GM12878 (cell line): ENCODE measurements around the gene ZNF532. TPM values are rescaled to one million over a fixed set of nuclear protein-coding genes. Genes with fewer than 3 reads are reported as not detected.

Source experiments
- ATAC-seq: fragments of 200-7000 bp; cut with Tn5 transposase; 3 replicates; pipeline ENCODE4 v1.9.1; 2020; ENCODE audit warnings: mild to moderate bottlenecking, moderate library complexity
- BruUV-seq: library from RNA; stranded (reverse); fragments of 400-500 nt; replicated peaks from 2 replicates; lab custom pipeline; 2021; lab: Mats Ljungman, UMichigan
- CTCF ChIA-PET: fragments of 300-600 bp; sonication (Branson Sonifier 250); formaldehyde crosslinking; extraction: SDS; loops from one replicate; lab custom pipeline; 2021; ENCODE audit warnings: inconsistent platforms; lab: Yijun Ruan, JAX
- POLR2A ChIA-PET: fragments of 350-600 bp; formaldehyde crosslinking; extraction: SDS; loops from one replicate; lab custom pipeline; 2021; ENCODE audit warnings: inconsistent platforms; lab: Charles Lee
- RAD21 ChIA-PET: fragments of 300-600 bp; sonication (Branson Sonifier 250); formaldehyde crosslinking; loops from one replicate; lab custom pipeline; 2023; ENCODE audit warnings: antibody characterized with exemption; ENCODE audit not compliant: unreplicated experiment; lab: Charles Lee
- SMC1A ChIA-PET: fragments of 300-600 bp; sonication (Branson Sonifier 250); formaldehyde crosslinking; loops from one replicate; lab custom pipeline; 2023; ENCODE audit not compliant: unreplicated experiment, uncharacterized antibody; lab: Charles Lee
- DNase-seq: peaks from one replicate; pipeline ENCODE4 v3.0.0-alpha.2; 2011; ENCODE audit warnings: low read depth, low spot score
- FAIRE-seq: peaks from 3 replicates; lab custom pipeline; 2011; peaks lifted over from hg19 to GRCh38; lab: Jason Lieb, UNC
- H2AFZ ChIP-seq: 2 replicates; pipeline ENCODE4 v1.6.0; 2011; ENCODE audit warnings: low read depth, low read length, control low read depth; ENCODE audit not compliant: control insufficient read depth
- H3K27ac ChIP-seq: 2 replicates; pipeline ENCODE4 v1.5.1; 2011; ENCODE audit warnings: control low read depth; ENCODE audit not compliant: control insufficient read depth, insufficient read depth
- H3K27me3 ChIP-seq, 2 experiments: replicated peaks in 1 of 2; 2 replicates each; pipeline versions ENCODE4 v1.6.0 to v1.6.1; 2011; ENCODE audit warnings: low read length in 1 of 2; ENCODE audit not compliant: control insufficient read depth in 2 of 2, insufficient read depth in 2 of 2
- H3K36me3 ChIP-seq, 2 experiments: 2 replicates each; pipeline ENCODE4 v1.5.1; 2011; ENCODE audit warnings: low read length in 1 of 2; ENCODE audit not compliant: control insufficient read depth in 2 of 2, insufficient read depth in 2 of 2
- H3K4me1 ChIP-seq: 2 replicates; pipeline ENCODE4 v1.6.1; 2011; ENCODE audit warnings: mild to moderate bottlenecking, low read length, moderate library complexity, mixed read lengths; ENCODE audit not compliant: control insufficient read depth, insufficient read depth
- H3K4me2 ChIP-seq: 2 replicates; pipeline ENCODE4 v1.6.0; 2011; ENCODE audit warnings: control low read depth; ENCODE audit not compliant: control insufficient read depth, insufficient read depth
- H3K4me3 ChIP-seq: fragments of 200-600 bp; sonication (generic); 2 replicates; pipeline ENCODE4 v1.5.1; 2016
- H3K79me2 ChIP-seq: 2 replicates; pipeline ENCODE4 v1.6.0; 2011; ENCODE audit warnings: low read length; ENCODE audit not compliant: control insufficient read depth, insufficient read depth
- H3K9ac ChIP-seq: 2 replicates; pipeline ENCODE4 v1.8.0; 2011; ENCODE audit warnings: low read length, control low read depth, mixed read lengths; ENCODE audit not compliant: control insufficient read depth, insufficient read depth
- H3K9me3 ChIP-seq: replicated peaks from 3 replicates; pipeline ENCODE4 v1.5.1; 2011; ENCODE audit warnings: mild to moderate bottlenecking, low read length; ENCODE audit not compliant: control insufficient read depth, insufficient read depth
- H4K20me1 ChIP-seq: 2 replicates; pipeline ENCODE4 v1.6.0; 2011; ENCODE audit not compliant: control insufficient read depth, insufficient read depth
- BCL11A ChIP-seq: IDR thresholded peaks from 2 replicates; pipeline ENCODE4 v1.6.1; 2011; ENCODE audit warnings: low read depth, low read length
- BCLAF1 ChIP-seq: fragments of 450-650 bp; IDR thresholded peaks from 2 replicates; pipeline ENCODE4 v1.6.1; 2017; ENCODE audit warnings: antibody characterized with exemption, mild to moderate bottlenecking, moderate library complexity
- FOXM1 ChIP-seq: IDR thresholded peaks from 2 replicates; pipeline ENCODE4 v1.6.1; 2012; ENCODE audit warnings: low read depth, mild to moderate bottlenecking, inconsistent platforms, low read length, moderate library complexity
- GABPA ChIP-seq: IDR thresholded peaks from 2 replicates; pipeline ENCODE4 v1.6.1; 2014; ENCODE audit warnings: antibody characterized with exemption, low read depth, mild to moderate bottlenecking, inconsistent platforms
- KAT2A ChIP-seq: conservative IDR thresholded peaks from 2 replicates; pipeline ENCODE4 v1.6.1; 2011; ENCODE audit warnings: low read depth, low read length; ENCODE audit not compliant: control insufficient read depth
- LARP7 ChIP-seq: fragments of 450-650 bp; IDR thresholded peaks from 2 replicates; pipeline ENCODE4 v1.6.1; 2017; ENCODE audit warnings: mild to moderate bottlenecking
- PML ChIP-seq: IDR thresholded peaks from 2 replicates; pipeline ENCODE4 v1.6.1; 2012; ENCODE audit warnings: low read length, inconsistent platforms
- RFX5 ChIP-seq: IDR thresholded peaks from 2 replicates; pipeline ENCODE4 v1.6.1; 2011; ENCODE audit warnings: low read depth, low read length, improper control_type of control experiment
- SIN3A ChIP-seq: IDR thresholded peaks from 2 replicates; pipeline ENCODE4 v1.6.1; 2012; ENCODE audit warnings: low read depth, low read length, improper control_type of control experiment
- SMARCA5 ChIP-seq: fragments of 450-650 bp; IDR thresholded peaks from 2 replicates; pipeline ENCODE4 v1.6.1; 2017; ENCODE audit warnings: mild to moderate bottlenecking
- WRNIP1 ChIP-seq: IDR thresholded peaks from 2 replicates; pipeline ENCODE4 v1.6.1; 2011; ENCODE audit warnings: low read depth, low read length, improper control_type of control experiment, borderline replicate concordance
- ZBTB33 ChIP-seq: fragments of 450-650 bp; IDR thresholded peaks from 2 replicates; pipeline ENCODE4 v1.6.1; 2017; ENCODE audit warnings: mild to moderate bottlenecking
- WGBS: methylation state at CpG from one replicate; pipeline ENCODE4 v1.1.6; 2016; ENCODE audit warnings: low lambda C conversion rate; ENCODE audit not compliant: insufficient replicate concordance, insufficient coverage; ENCODE audit errors: missing lambda C conversion rate; 5-methylcytosine and 5-hydroxymethylcytosine counted together
- in situ Hi-C: fragments of 300-500 bp; cut with MboI; formaldehyde crosslinking; loops from 9 replicates; pipeline ENCODE4 v1.14.3; 2018; ENCODE audit warnings: mixed read lengths
- intact Hi-C: fragments of 100-400 bp; cut with micrococcal nuclease; formaldehyde crosslinking; loops from one replicate; pipeline ENCODE4 v1.14.2; 2022; ENCODE audit not compliant: unreplicated experiment
- polyA plus RNA-seq, 11 experiments: library from polyadenylated mRNA; depleted of rRNA in 4 of 11; unstranded in 6 of 11; stranded (reverse) in 5 of 11; fragments of >200 nt; fragmentation: Nextera tagmentation in 4 of 11; fragmentation: Illumina TruSeq in 1 of 11; extraction: Ambion mirVana in 4 of 11; extraction: Trizol in 1 of 11; gene quantifications; 1 replicate in 1 of 11; 2 replicates in 10 of 11; pipeline versions ENCODE4 v1.2.1 to v1.2.3, GENCODE V29; 2011 to 2016; ENCODE audit warnings: inconsistent platforms in 2 of 11, missing spikeins in 2 of 11, low read depth in 1 of 11
- total RNA-seq, 4 experiments: library from RNA; depleted of rRNA in 3 of 4; stranded (reverse); fragments of >200 nt in 3 of 4; fragmentation: Illumina TruSeq in 1 of 4; extraction: Trizol in 1 of 4; gene quantifications; 2 replicates each; pipeline versions ENCODE4 v1.2.1 to v1.2.3, GENCODE V29; 2013 to 2021
- TF ChIP-seq, protein P1 (sequence below): fragments of 450-650 bp; IDR thresholded peaks from 2 replicates; pipeline ENCODE4 v1.6.1; 2017; ENCODE audit warnings: mild to moderate bottlenecking, low read depth, inconsistent platforms; ENCODE audit not compliant: poor library complexity, severe bottlenecking
- TF ChIP-seq, protein P2 (sequence below): IDR thresholded peaks from 2 replicates; pipeline ENCODE4 v1.6.1; 2012; ENCODE audit warnings: mild to moderate bottlenecking, low read depth, low read length

ZNF532 gene
- total and polyA plus RNA-seq, 10 of the 15 experiments (the other 5 are each of a cell fraction or from before 2014, with no cell fraction given), result 0.44 to 3.4 (median 1.4) TPM

- FAIRE-seq (no peak), DNase-seq (no peak), ATAC-seq (no peak)
- ChIA-PET CTCF (no interaction called here), POLR2A (no interaction called here), SMC1A (no interaction called here), RAD21 (no interaction called here)
- Histone ChIP-seq H3K4me1 (no peaks in the 10 kb centered on the region), H3K36me3 (no peaks in the 10 kb centered on the region), H3K27me3 (peaks cover 0 to 2% of the 10 kb centered on the region in 2 experiments; a peak in 1 of 4 replicates), H4K20me1 (no peaks in the 10 kb centered on the region), H3K27ac (no peak overlapping the region), H2AFZ (no peak overlapping the region), H3K9me3 (no peaks in the 10 kb centered on the region), H3K9ac (no peak overlapping the region), H3K4me2 (no peak overlapping the region), H3K4me3 (no peak overlapping the region), H3K79me2 (no peaks in the 10 kb centered on the region)
- TF ChIP-seq, protein P1, sequence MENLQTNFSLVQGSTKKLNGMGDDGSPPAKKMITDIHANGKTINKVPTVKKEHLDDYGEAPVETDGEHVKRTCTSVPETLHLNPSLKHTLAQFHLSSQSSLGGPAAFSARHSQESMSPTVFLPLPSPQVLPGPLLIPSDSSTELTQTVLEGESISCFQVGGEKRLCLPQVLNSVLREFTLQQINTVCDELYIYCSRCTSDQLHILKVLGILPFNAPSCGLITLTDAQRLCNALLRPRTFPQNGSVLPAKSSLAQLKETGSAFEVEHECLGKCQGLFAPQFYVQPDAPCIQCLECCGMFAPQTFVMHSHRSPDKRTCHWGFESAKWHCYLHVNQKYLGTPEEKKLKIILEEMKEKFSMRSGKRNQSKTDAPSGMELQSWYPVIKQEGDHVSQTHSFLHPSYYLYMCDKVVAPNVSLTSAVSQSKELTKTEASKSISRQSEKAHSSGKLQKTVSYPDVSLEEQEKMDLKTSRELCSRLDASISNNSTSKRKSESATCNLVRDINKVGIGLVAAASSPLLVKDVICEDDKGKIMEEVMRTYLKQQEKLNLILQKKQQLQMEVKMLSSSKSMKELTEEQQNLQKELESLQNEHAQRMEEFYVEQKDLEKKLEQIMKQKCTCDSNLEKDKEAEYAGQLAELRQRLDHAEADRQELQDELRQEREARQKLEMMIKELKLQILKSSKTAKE, result no peak
- TF ChIP-seq PML, result no peak
- TF ChIP-seq BCL11A, result no peak
- TF ChIP-seq KAT2A, result no peak
- no peak for TF ChIP-seq RFX5
- no peak for TF ChIP-seq LARP7
- TF ChIP-seq GABPA, result no peak
- TF ChIP-seq, protein P2, sequence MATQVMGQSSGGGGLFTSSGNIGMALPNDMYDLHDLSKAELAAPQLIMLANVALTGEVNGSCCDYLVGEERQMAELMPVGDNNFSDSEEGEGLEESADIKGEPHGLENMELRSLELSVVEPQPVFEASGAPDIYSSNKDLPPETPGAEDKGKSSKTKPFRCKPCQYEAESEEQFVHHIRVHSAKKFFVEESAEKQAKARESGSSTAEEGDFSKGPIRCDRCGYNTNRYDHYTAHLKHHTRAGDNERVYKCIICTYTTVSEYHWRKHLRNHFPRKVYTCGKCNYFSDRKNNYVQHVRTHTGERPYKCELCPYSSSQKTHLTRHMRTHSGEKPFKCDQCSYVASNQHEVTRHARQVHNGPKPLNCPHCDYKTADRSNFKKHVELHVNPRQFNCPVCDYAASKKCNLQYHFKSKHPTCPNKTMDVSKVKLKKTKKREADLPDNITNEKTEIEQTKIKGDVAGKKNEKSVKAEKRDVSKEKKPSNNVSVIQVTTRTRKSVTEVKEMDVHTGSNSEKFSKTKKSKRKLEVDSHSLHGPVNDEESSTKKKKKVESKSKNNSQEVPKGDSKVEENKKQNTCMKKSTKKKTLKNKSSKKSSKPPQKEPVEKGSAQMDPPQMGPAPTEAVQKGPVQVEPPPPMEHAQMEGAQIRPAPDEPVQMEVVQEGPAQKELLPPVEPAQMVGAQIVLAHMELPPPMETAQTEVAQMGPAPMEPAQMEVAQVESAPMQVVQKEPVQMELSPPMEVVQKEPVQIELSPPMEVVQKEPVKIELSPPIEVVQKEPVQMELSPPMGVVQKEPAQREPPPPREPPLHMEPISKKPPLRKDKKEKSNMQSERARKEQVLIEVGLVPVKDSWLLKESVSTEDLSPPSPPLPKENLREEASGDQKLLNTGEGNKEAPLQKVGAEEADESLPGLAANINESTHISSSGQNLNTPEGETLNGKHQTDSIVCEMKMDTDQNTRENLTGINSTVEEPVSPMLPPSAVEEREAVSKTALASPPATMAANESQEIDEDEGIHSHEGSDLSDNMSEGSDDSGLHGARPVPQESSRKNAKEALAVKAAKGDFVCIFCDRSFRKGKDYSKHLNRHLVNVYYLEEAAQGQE, result no peak
- TF ChIP-seq SMARCA5, result no peak
- TF ChIP-seq SIN3A, result no peak
- TF ChIP-seq FOXM1, result no peak
- no peak for TF ChIP-seq ZBTB33
- no peak for TF ChIP-seq WRNIP1
- no peak for TF ChIP-seq BCLAF1
- intact Hi-C loops, result no loop called here
- no TSS peak for BruUV-seq
- WGBS, result 52% methylated on average over 10 of the region's 10 CpGs
- in situ Hi-C loops, result no loop called here
Observed at GRCh38 chr18:58905777-58906428, 41.2 kb downstream of the ZNF532 start.
